HepG2 (cell line): ENCODE data around the gene EDAR. TPM values are rescaled to one million over a fixed set of nuclear protein-coding genes. Genes with fewer than 3 reads are reported as not detected.

Source experiments
- ERF ChIP-seq: IDR thresholded peaks from 2 replicates; pipeline ENCODE4 v1.6.1; 2018; ENCODE audit warnings: missing biosample characterization, missing genetic modification reagents
- HNRNPLL ChIP-seq: fragments of 200-400 bp; formaldehyde crosslinking; IDR thresholded peaks from 2 replicates; pipeline ENCODE4 v1.6.1; 2017; ENCODE audit warnings: mild to moderate bottlenecking, low read depth, low read length; ENCODE audit not compliant: poor library complexity, severe bottlenecking
- HOXA3 ChIP-seq: sonication (generic); formaldehyde crosslinking; IDR thresholded peaks from 2 replicates; pipeline ENCODE4 v1.5.0; 2020; ENCODE audit warnings: missing genetic modification reagents
- IRX3 ChIP-seq: sonication (generic); formaldehyde crosslinking; IDR thresholded peaks from 2 replicates; pipeline ENCODE4 v1.8.1; 2023; ENCODE audit warnings: mild to moderate bottlenecking, low read depth, missing genetic modification reagents, borderline replicate concordance
- NCOA2 ChIP-seq: sonication (generic); formaldehyde crosslinking; IDR thresholded peaks from 2 replicates; pipeline ENCODE4 v1.8.0; 2022; ENCODE audit warnings: inconsistent platforms
- NFYB ChIP-seq: sonication (generic); formaldehyde crosslinking; IDR thresholded peaks from 2 replicates; pipeline ENCODE4 v1.4.0; 2020; ENCODE audit warnings: missing genetic modification reagents
- NR2F1 ChIP-seq, 2 experiments: fragments of 450-650 bp in 1 of 2; formaldehyde crosslinking in 1 of 2; IDR thresholded peaks; 2 replicates each; pipeline versions ENCODE4 v1.5.0 to v1.6.1; 2016 to 2020; ENCODE audit warnings: mild to moderate bottlenecking in 1 of 2, missing compliant biosample characterization in 1 of 2, missing genetic modification reagents in 1 of 2, moderate library complexity in 1 of 2
- RCOR2 ChIP-seq: IDR thresholded peaks from 2 replicates; pipeline ENCODE4 v1.6.1; 2016; ENCODE audit warnings: missing biosample characterization, missing genetic modification reagents
- SALL1 ChIP-seq: sonication (generic); formaldehyde crosslinking; IDR thresholded peaks from 2 replicates; pipeline ENCODE4 v1.8.0; 2022; ENCODE audit warnings: mild to moderate bottlenecking, missing genetic modification reagents
- SMAD9 ChIP-seq: sonication (generic); formaldehyde crosslinking; IDR thresholded peaks from 2 replicates; pipeline ENCODE4 v1.5.1; 2020; ENCODE audit warnings: mild to moderate bottlenecking, missing genetic modification reagents
- SMC3 ChIP-seq: IDR thresholded peaks from 2 replicates; pipeline ENCODE4 v1.6.1; 2011; ENCODE audit warnings: low read length, improper control_type of control experiment
- ZMYM4 ChIP-seq: sonication (generic); formaldehyde crosslinking; IDR thresholded peaks from 2 replicates; pipeline ENCODE4 v1.8.1; 2023; ENCODE audit warnings: mild to moderate bottlenecking, missing genetic modification reagents
- ZNF143 ChIP-seq: sonication (generic); formaldehyde crosslinking; IDR thresholded peaks from 2 replicates; pipeline ENCODE4 v1.4.0; 2020; ENCODE audit warnings: missing genetic modification reagents
- ZNF207 ChIP-seq: fragments of 450-650 bp; IDR thresholded peaks from 2 replicates; pipeline ENCODE4 v1.6.1; 2016; ENCODE audit warnings: antibody characterized with exemption, borderline replicate concordance
- ZNF281 ChIP-seq: sonication (generic); formaldehyde crosslinking; IDR thresholded peaks from 2 replicates; pipeline ENCODE4 v1.4.0; 2020; ENCODE audit warnings: missing genetic modification reagents, borderline replicate concordance
- ZNF629 ChIP-seq: sonication (generic); formaldehyde crosslinking; conservative IDR thresholded peaks from 2 replicates; pipeline ENCODE4 v1.5.0; 2020; ENCODE audit warnings: missing genetic modification reagents
- polyA plus RNA-seq, 8 experiments: library from polyadenylated mRNA; depleted of rRNA in 3 of 8; stranded (reverse) in 7 of 8; unstranded in 1 of 8; fragments of >200 nt; fragmentation: Illumina TruSeq in 4 of 8; extraction: Trizol in 4 of 8; gene quantifications; 2 replicates each; pipeline versions ENCODE4 v1.2.1 to v1.2.3, GENCODE V29; 2011 to 2016; ENCODE audit warnings: low read depth in 4 of 8, missing spikeins in 1 of 8, mixed read lengths in 1 of 8; ENCODE audit not compliant: insufficient read depth in 1 of 8
- total RNA-seq, 5 experiments: library from RNA; depleted of rRNA; stranded (reverse); fragments of >200 nt; fragmentation: Illumina TruSeq; extraction: Trizol; gene quantifications; 2 replicates each; pipeline ENCODE4 v1.2.3, GENCODE V29; 2016; ENCODE audit warnings: low read depth in 1 of 5
- TF ChIP-seq, protein P1 (sequence below): sonication (generic); formaldehyde crosslinking; IDR thresholded peaks from 2 replicates; pipeline ENCODE4 v1.4.0; 2020; ENCODE audit warnings: missing genetic modification reagents, borderline replicate concordance
- TF ChIP-seq, protein P2 (sequence below): sonication (generic); formaldehyde crosslinking; IDR thresholded peaks from 2 replicates; pipeline ENCODE4 v1.4.0; 2020; ENCODE audit warnings: mild to moderate bottlenecking, missing genetic modification reagents
- TF ChIP-seq, protein P3 (sequence below), 2 experiments: fragments of 450-650 bp in 1 of 2; sonication (generic) in 1 of 2; formaldehyde crosslinking; IDR thresholded peaks; 2 replicates each; pipeline versions ENCODE4 v1.5.0 to v1.8.0; 2020 to 2022; ENCODE audit warnings: mild to moderate bottlenecking in 1 of 2, missing genetic modification reagents in 1 of 2
- TF ChIP-seq, protein P4 (sequence below): sonication (generic); formaldehyde crosslinking; IDR thresholded peaks from 2 replicates; pipeline ENCODE4 v1.4.0; 2020; ENCODE audit warnings: missing genetic modification reagents, borderline replicate concordance

EDAR gene
- total and polyA plus RNA-seq, 2 of the 13 experiments (the other 11 are each of a cell fraction or from before 2014, with no cell fraction given) = not detected

- no peak for TF ChIP-seq NCOA2 (CRISPR knock-in tag)
- TF ChIP-seq HNRNPLL = peak; percentile 24
- TF ChIP-seq, protein P1, sequence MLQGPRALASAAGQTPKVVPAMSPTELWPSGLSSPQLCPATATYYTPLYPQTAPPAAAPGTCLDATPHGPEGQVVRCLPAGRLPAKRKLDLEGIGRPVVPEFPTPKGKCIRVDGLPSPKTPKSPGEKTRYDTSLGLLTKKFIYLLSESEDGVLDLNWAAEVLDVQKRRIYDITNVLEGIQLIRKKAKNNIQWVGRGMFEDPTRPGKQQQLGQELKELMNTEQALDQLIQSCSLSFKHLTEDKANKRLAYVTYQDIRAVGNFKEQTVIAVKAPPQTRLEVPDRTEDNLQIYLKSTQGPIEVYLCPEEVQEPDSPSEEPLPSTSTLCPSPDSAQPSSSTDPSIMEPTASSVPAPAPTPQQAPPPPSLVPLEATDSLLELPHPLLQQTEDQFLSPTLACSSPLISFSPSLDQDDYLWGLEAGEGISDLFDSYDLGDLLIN (CRISPR knock-in tag) = no peak
- no peak for TF ChIP-seq SMC3
- TF ChIP-seq HOXA3 (CRISPR knock-in tag) = 0 out of 2 replicates have a peak, but pooled peaks have one; percentile 16
- peak; percentile 67; the same call in 1 of the 2 replicates for TF ChIP-seq ZNF281 (CRISPR knock-in tag)
- TF ChIP-seq ZNF207 = no peak
- TF ChIP-seq, protein P2, sequence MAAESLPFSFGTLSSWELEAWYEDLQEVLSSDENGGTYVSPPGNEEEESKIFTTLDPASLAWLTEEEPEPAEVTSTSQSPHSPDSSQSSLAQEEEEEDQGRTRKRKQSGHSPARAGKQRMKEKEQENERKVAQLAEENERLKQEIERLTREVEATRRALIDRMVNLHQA = no peak
- TF ChIP-seq NR2F1 (CRISPR knock-in tag; IDR thresholded peaks at IDR 0.05) = no peak
- TF ChIP-seq, protein P3, sequence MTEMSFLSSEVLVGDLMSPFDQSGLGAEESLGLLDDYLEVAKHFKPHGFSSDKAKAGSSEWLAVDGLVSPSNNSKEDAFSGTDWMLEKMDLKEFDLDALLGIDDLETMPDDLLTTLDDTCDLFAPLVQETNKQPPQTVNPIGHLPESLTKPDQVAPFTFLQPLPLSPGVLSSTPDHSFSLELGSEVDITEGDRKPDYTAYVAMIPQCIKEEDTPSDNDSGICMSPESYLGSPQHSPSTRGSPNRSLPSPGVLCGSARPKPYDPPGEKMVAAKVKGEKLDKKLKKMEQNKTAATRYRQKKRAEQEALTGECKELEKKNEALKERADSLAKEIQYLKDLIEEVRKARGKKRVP (CRISPR knock-in tag; IDR thresholded peaks at IDR 0.05) = no peak
- TF ChIP-seq ZMYM4 (CRISPR knock-in tag) = no peak
- TF ChIP-seq, protein P4, sequence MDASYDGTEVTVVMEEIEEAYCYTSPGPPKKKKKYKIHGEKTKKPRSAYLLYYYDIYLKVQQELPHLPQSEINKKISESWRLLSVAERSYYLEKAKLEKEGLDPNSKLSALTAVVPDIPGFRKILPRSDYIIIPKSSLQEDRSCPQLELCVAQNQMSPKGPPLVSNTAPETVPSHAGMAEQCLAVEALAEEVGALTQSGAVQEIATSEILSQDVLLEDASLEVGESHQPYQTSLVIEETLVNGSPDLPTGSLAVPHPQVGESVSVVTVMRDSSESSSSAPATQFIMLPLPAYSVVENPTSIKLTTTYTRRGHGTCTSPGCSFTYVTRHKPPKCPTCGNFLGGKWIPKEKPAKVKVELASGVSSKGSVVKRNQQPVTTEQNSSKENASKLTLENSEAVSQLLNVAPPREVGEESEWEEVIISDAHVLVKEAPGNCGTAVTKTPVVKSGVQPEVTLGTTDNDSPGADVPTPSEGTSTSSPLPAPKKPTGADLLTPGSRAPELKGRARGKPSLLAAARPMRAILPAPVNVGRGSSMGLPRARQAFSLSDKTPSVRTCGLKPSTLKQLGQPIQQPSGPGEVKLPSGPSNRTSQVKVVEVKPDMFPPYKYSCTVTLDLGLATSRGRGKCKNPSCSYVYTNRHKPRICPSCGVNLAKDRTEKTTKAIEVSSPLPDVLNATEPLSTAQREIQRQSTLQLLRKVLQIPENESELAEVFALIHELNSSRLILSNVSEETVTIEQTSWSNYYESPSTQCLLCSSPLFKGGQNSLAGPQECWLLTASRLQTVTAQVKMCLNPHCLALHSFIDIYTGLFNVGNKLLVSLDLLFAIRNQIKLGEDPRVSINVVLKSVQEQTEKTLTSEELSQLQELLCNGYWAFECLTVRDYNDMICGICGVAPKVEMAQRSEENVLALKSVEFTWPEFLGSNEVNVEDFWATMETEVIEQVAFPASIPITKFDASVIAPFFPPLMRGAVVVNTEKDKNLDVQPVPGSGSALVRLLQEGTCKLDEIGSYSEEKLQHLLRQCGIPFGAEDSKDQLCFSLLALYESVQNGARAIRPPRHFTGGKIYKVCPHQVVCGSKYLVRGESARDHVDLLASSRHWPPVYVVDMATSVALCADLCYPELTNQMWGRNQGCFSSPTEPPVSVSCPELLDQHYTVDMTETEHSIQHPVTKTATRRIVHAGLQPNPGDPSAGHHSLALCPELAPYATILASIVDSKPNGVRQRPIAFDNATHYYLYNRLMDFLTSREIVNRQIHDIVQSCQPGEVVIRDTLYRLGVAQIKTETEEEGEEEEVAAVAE (CRISPR knock-in tag) = no peak
- no peak for TF ChIP-seq ZNF629 (CRISPR knock-in tag)
- TF ChIP-seq RCOR2 (CRISPR knock-in tag) = no peak
- TF ChIP-seq SMAD9 (CRISPR knock-in tag) = no peak
- TF ChIP-seq IRX3 (CRISPR knock-in tag) = no peak
- TF ChIP-seq SALL1 (CRISPR knock-in tag) = peak; percentile 18; the same call in 1 of the 2 replicates
- TF ChIP-seq NFYB (CRISPR knock-in tag) = no peak
- no peak for TF ChIP-seq ZNF143 (CRISPR knock-in tag)
- no peak for TF ChIP-seq ERF (CRISPR knock-in tag)
These were observed 42.6 kb upstream of the EDAR start (continued) for GRCh38 chr2:109031476-109032228.
